Activated naive CD8-positive, alpha-beta T cell treated with anti-CD3 and anti-CD28 coated beads, Interleukin-2, amount 50 U/mL, for 24 hours (primary cell): ENCODE measurements around the gene FAM193B.
A peak's percentile ranks its signal among the peaks of the same experiment; 100 is the strongest.

Source experiments
- ATAC-seq: fragments of 150-1000 bp; cut with Tn5 transposase; one replicate; pipeline ENCODE4 v1.10.0; 2021
- DNase-seq: peaks from one replicate; pipeline ENCODE4 v3.0.0; 2021
- H3K27ac Mint-ChIP-seq: one replicate; pipeline ENCODE4 v1.8.0; 2021; ENCODE audit warnings: mild to moderate bottlenecking, mixed read lengths
- H3K27me3 Mint-ChIP-seq: one replicate; pipeline ENCODE4 v1.8.0; 2021; ENCODE audit warnings: mixed read lengths
- H3K36me3 Mint-ChIP-seq: one replicate; pipeline ENCODE4 v1.8.0; 2021; ENCODE audit warnings: low read depth, mixed read lengths
- H3K4me1 Mint-ChIP-seq: one replicate; pipeline ENCODE4 v1.8.0; 2021; ENCODE audit warnings: mixed read lengths
- H3K4me3 Mint-ChIP-seq: one replicate; pipeline ENCODE4 v1.8.0; 2021; ENCODE audit warnings: mild to moderate bottlenecking, moderate library complexity, mixed read lengths
- H3K9me3 Mint-ChIP-seq: one replicate; pipeline ENCODE4 v1.8.0; 2021; ENCODE audit warnings: mixed read lengths

The FAM193B gene

DNA sequence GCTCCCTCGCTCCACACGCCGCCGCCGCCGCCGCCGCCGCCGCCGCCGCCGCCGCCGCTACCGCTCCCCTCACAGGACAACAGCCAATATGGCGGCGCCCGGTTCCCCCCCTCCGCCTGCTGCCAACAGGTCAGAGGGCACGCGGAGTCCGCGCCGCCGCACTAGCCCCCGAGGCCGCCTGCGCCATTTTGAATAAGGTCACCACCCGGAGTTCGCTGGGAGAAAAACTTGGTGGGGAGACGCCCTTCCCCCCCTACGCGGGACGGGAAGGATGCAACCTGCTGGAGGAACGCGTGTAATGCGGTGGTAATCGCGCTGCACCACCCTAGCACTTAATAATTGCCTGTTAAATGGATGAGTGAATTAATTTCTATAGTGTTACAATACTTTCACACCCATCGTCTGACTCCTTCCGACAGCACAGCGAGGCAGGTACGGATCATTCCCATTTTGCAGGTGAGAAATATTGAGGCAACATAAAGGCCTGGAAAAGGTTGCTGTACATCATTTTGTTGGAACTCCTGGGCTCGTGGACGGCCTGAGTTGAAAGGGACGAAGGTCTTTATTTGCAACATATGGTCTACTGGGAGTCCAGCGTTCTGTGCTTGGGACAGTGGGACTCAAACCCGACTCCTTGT lies at the start of gene FAM193B:
FAM193B (minus strand) TSS at position 90 of the 638 bp plus-strand sequence. CDS start 105 bp downstream, outside the sequence.
- H3K4me3 Mint-ChIP-seq: peak within 1 kb of the TSS; percentile 82
- H3K4me1 Mint-ChIP-seq: peaks cover 31% of the 10 kb centered on the region
- ATAC-seq (peak; percentile 95), DNase-seq (peak; percentile 97)
- peak within 1 kb of the TSS; percentile 62 for H3K27ac Mint-ChIP-seq
- no peaks in the 10 kb centered on the region for H3K27me3 Mint-ChIP-seq
- no peaks in the 10 kb centered on the region for H3K9me3 Mint-ChIP-seq
- peaks cover 12% of the 10 kb centered on the region for H3K36me3 Mint-ChIP-seq

DNA sequence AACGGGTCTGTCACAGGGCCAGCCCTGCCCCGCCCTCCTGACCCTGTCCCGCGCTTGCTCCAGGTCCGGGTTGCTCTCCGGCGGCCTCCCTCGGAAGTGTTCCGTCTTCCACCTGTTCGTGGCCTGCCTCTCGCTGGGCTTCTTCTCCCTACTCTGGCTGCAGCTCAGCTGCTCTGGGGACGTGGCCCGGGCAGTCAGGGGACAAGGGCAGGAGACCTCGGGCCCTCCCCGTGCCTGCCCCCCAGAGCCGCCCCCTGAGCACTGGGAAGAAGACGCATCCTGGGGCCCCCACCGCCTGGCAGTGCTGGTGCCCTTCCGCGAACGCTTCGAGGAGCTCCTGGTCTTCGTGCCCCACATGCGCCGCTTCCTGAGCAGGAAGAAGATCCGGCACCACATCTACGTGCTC lies 49.8 kb upstream of the FAM193B start:
- H3K27me3 Mint-ChIP-seq: no peaks in the 10 kb centered on the region
- ATAC-seq (no peak), DNase-seq (no peak)
- H3K4me1 Mint-ChIP-seq: peaks cover 20% of the 10 kb centered on the region
- no peak overlapping the region for H3K27ac Mint-ChIP-seq
- H3K36me3 Mint-ChIP-seq: peaks cover 3% of the 10 kb centered on the region
- no peaks in the 10 kb centered on the region for H3K9me3 Mint-ChIP-seq
- H3K4me3 Mint-ChIP-seq: no peak overlapping the region

DNA sequence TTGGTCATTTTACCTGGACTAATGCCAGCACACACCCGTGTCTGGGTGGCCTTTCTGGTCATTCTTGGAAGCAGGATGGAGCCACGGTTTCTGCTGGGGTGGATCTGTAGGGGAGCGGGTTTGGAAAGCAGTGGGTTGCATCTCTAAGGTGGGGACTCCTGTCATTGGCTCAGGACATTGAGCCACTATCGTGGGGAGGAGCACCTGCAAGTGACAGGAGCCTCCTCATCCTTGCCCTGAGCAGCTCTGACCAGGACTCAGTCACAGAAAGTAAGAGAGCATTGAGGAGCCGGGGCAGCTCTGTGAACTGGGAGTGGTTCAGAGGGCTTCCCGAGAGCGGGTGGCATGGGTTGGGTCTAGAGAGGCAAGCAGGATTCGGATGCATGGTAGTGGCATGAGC lies 49.3 kb upstream of the FAM193B start:
- Mint-ChIP-seq H3K4me3 (no peak overlapping the region), H3K4me1 (peaks cover 25% of the 10 kb centered on the region), H3K36me3 (peaks cover 3% of the 10 kb centered on the region), H3K27ac (no peak overlapping the region), H3K27me3 (no peaks in the 10 kb centered on the region), H3K9me3 (no peaks in the 10 kb centered on the region)
- DNase-seq (no peak), ATAC-seq (no peak)

DNA sequence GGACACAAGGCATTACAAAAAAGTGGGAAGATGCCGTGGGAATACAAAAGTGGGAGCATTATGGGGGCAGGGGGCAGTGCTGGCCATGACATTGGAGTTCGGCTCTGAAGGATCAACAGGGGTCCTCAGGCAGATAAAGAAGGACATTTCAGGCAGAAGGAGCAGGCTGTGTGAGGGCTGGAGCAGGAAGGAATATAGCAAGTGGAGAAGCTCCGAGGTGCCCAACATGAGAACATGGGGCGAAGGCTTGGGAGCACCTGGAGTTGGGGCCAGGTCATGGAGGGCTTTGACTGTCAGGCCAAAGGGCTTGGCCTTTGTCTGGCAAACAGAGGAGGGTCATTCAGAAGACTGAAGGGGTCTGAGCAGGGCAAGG lies 48.1 kb upstream of the FAM193B start:
- Mint-ChIP-seq H3K36me3 (peaks cover 6% of the 10 kb centered on the region), H3K4me1 (peaks cover 32% of the 10 kb centered on the region), H3K9me3 (no peaks in the 10 kb centered on the region), H3K27ac (peak overlapping the region; percentile 15), H3K27me3 (no peaks in the 10 kb centered on the region), H3K4me3 (no peak overlapping the region)
- ATAC-seq (no peak), DNase-seq (no peak)

DNA sequence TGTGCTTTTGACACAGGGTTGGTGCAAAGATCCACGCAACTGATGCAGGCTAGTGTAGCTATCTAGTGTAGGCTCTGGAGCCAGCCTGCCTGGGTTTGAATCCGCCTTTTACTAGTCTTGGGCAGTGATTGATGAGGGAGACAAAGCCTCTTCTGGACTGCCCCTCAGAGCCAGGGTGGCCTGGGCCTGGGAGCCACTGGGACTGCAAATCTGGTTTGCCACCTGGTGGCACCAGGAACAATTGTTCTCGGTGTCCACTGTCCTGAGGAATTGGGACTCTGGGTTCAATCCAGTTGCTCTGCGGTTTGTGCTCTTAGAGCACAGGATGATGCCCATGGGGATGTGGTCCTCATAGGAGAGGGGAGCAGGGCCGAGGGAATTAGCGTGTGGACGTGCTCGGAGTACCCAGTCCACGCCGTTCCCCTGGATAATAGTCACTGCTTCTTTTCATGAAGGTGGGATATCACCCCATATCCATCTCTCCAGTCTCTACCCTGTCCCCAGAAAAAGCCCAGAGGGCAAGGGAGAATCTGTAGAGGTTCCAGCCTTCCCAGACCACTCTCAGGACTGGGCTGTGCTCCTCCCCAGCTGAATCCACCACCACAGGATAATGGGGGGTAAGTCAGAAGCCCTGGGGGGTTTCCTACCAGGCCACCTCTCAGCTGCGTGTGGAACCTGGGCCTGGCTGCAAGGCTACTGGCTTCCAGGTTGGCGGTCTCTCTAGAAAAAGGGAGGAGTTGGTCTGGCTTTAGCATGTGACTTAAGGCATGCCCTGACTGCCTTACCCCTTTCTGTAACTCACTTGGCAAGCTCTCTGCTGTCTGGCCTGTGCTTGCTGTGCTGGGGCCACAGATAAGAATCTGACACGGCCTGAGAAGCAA lies 47.5 kb upstream of the FAM193B start:
- Mint-ChIP-seq H3K36me3 (peaks cover 7% of the 10 kb centered on the region), H3K27ac (peak overlapping the region; percentile 15), H3K4me3 (peak overlapping the region; percentile 98), H3K9me3 (no peaks in the 10 kb centered on the region), H3K27me3 (no peaks in the 10 kb centered on the region), H3K4me1 (peaks cover 32% of the 10 kb centered on the region)
- DNase-seq (no peak), ATAC-seq (no peak)

DNA sequence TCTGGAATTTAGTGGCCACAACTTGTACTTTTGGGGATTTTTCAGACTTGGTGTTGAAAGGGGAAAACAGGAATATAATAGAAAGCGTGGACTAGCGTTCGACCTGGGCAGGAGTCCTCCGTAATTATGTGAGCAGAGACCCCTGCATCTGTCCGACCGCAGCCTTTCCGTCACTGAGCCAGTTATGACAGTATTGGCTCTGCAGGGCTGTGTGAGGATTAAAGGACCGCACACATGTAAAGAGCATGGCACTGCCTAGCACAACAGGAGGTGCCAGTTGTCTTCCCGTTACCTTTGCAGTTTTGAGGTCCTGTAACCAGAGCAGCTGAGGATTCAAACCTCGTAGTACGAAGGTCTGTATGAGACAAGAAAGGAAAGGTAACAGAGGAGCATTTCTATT lies 46.8 kb upstream of the FAM193B start:
- H3K27ac Mint-ChIP-seq: peak overlapping the region; percentile 95
- no peaks in the 10 kb centered on the region for H3K27me3 Mint-ChIP-seq
- DNase-seq (no peak), ATAC-seq (no peak)
- H3K4me1 Mint-ChIP-seq: peaks cover 35% of the 10 kb centered on the region
- H3K36me3 Mint-ChIP-seq: peaks cover 13% of the 10 kb centered on the region
- H3K9me3 Mint-ChIP-seq: no peaks in the 10 kb centered on the region
- H3K4me3 Mint-ChIP-seq: peak overlapping the region; percentile 98

DNA sequence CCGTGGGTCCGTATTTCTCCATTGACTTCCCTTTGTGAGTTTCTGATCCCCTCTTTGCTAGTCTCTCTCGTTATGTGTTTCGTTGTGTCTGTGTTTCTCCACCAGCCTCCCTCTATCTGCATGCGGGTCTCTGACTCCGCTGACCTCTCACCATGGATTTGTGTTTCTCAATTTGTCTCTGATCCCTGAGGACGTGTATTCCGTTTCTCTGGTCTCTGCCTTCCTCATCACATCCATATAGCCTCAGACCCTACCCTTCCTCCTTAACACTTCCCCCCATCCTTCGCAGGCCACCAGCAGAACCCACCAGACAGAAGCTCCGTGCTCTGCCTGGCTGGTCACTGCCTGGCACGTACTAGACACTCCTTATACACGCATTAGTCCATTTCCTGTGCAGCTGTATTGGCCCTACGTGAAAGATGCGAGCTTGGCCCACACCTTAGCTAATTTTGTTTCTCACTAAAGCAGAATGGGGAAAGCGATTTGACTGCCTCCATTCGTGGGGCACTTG lies 46.2 kb upstream of the FAM193B start:
- H3K9me3 Mint-ChIP-seq: no peaks in the 10 kb centered on the region
- DNase-seq (no peak), ATAC-seq (no peak)

DNA sequence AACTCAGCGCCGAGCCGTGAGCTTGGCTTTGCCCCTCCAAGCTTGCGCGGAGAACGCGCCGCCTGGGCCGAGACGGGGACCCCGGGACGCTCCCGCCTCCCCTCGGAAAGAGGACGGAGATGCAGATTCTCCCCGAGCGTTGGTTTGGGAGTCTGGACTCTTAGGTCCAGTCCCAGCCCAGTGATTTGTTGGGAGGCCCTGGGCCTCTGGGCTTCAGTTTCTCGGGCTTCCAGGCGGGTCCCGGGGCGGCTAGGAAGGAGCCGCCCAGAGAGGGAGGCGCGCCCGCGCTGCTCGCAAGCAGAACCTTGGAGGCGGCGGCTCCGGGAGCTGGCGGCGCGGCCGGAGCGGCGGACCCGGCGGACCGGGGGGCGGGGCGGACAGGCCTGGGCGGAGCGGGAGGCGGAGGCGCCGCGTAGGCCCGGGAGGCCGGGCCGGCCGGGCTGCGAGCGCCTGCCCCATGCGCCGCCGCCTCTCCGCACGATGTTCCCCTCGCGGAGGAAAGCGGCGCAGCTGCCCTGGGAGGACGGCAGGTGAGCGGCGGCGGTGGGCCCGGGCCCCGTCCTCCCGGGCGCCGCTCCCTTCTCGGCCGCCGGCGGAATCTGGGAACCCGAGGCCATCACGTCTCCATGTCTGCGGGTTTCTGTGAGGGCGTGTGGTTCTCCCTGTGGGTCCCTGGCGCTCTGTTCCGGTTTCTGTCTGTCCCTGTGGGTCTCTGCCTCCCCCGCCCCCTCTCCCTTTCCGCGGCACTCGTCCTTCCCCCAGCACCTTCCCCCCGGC lies 45.6 kb upstream of the FAM193B start, which contains the start of gene B4GALT7:
B4GALT7 (plus strand) TSS at position 402 of the 777 bp plus-strand sequence; CDS start at position 481, 79 bp downstream.
- Mint-ChIP-seq H3K27ac (peak within 1 kb of the TSS; percentile 95), H3K9me3 (no peaks in the 10 kb centered on the region), H3K4me1 (peaks cover 35% of the 10 kb centered on the region), H3K36me3 (peaks cover 20% of the 10 kb centered on the region), H3K27me3 (no peaks in the 10 kb centered on the region), H3K4me3 (peak within 1 kb of the TSS; percentile 98)
- ATAC-seq: peak; percentile 87
- DNase-seq: peak; percentile 92

More for the DNA sequence above, 46.2 kb upstream of the FAM193B start:
- Mint-ChIP-seq H3K27ac (peak overlapping the region; percentile 95), H3K27me3 (no peaks in the 10 kb centered on the region), H3K36me3 (peaks cover 18% of the 10 kb centered on the region), H3K4me3 (peak overlapping the region; percentile 98), H3K4me1 (peaks cover 35% of the 10 kb centered on the region)

DNA sequence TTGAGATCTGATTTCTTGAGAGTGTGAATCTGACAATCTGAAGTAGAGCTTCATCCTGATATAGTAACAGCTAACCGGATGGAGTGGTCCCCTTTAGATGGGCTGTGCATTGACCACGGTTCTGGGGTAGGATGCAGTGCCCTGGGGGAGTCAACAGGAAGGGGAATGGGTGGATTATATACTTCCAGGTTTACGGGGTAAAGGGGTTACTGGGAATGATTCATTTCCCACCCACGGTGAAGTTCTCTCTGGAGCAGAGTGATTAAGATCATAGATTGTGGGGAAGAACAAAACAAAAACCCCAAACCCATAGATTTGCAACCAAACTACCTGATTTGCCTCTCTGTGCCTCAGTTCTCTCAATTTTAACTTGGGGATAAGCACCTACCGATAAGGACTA lies 44.1 kb upstream of the FAM193B start:
- peaks cover 32% of the 10 kb centered on the region for H3K36me3 Mint-ChIP-seq
- H3K4me3 Mint-ChIP-seq: peak overlapping the region; percentile 98
- no peaks in the 10 kb centered on the region for H3K9me3 Mint-ChIP-seq
- DNase-seq: no peak
- H3K4me1 Mint-ChIP-seq: peaks cover 39% of the 10 kb centered on the region
- no peaks in the 10 kb centered on the region for H3K27me3 Mint-ChIP-seq
- no peak overlapping the region for H3K27ac Mint-ChIP-seq
- no peak for ATAC-seq

DNA sequence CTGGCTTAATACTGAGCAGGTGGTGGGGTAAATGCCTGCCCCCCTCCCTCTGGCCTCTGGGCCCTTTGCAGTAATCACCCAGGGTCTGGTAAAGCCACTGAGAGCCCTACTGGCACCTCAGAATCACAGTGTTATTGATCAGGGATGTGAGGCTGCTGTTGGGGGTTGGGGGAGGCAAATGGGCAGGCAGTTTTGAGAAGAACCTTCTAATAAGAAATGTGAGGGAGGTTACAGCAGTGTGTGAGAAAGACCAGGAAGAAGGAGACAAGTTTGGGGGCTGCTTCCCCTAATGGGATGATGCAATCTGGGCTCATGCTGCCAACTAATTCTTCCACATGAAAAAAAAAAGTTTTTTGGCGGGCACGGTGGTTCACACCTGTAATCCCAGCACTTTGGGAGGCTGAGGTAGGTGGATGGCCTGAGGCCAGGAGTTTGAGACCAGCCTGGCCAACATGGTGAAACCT lies 42.4 kb upstream of the FAM193B start:
- H3K9me3 Mint-ChIP-seq: no peaks in the 10 kb centered on the region
- peaks cover 40% of the 10 kb centered on the region for H3K36me3 Mint-ChIP-seq
- H3K27me3 Mint-ChIP-seq: no peaks in the 10 kb centered on the region
- ATAC-seq (no peak), DNase-seq (no peak)
- H3K27ac Mint-ChIP-seq: no peak overlapping the region
- H3K4me1 Mint-ChIP-seq: peaks cover 45% of the 10 kb centered on the region
- H3K4me3 Mint-ChIP-seq: no peak overlapping the region

DNA sequence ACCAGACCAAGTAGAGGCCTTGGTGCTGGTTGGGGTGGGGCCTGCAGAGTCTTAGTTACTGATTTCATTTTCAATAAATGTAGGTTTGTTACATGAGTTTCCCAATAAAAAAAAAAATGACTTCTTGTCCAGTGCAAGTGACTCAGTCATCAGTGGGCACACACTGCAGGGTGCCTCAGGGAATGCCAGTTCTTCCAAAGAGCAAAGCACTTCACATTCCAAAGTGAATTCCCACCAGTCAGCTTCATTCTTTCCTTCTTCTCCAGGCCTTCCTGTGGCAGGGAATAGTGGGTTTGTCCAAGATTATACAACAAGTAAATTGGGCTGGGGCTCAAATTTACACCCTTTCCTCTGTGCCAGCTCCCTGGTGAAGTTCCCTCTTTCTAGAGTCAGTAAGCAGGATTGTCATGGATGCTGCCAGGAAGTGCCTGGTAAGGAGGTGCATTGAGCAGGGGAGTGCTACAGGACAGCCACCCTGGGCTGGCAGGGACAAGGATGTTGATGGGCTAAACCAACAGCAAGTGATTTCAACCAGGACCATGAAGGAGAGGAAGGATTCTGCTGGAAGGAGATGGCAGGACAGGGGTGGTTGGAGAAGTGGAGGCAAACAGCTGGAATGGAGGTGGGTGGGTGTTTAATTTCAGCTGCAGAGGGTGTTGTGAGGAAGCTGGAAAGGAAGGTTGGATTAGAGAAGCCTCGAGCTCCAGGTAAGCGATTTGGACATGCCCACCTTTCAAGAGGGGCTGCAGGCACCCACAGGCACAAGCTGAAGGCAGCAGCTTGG lies 41.8 kb upstream of the FAM193B start:
- Mint-ChIP-seq H3K4me3 (no peak overlapping the region), H3K27ac (no peak overlapping the region), H3K9me3 (no peaks in the 10 kb centered on the region), H3K4me1 (peaks cover 47% of the 10 kb centered on the region), H3K36me3 (peaks cover 40% of the 10 kb centered on the region), H3K27me3 (peaks cover 3% of the 10 kb centered on the region)
- no peak for DNase-seq
- ATAC-seq: no peak

DNA sequence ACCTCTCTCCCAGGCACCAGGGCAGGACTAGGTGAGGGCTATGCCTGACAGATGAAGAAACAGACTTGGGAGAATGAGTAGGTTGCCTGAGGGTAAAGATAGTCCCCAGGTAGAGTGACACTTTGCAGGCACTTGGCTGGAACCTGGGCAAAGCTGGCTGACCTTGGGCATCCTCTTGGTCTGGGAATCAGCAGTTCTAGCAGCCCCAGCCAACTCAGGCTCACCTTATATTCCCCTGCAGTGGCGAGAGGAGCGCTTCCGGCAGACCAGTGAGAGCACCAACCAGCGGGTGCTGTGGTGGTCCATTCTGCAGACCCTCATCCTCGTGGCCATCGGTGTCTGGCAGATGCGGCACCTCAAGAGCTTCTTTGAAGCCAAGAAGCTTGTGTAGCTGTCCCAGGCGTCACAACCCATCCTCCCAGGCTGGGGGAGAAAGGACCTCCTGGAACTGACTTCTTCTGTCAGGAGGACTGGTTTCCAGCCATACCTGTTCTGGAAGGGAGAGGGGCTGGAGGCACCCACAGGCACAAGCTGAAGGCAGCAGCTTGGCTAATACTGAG lies 40.7 kb upstream of the FAM193B start:
- ATAC-seq (no peak), DNase-seq (no peak)
- Mint-ChIP-seq H3K4me1 (peaks cover 38% of the 10 kb centered on the region), H3K36me3 (peaks cover 37% of the 10 kb centered on the region), H3K27ac (no peak overlapping the region), H3K9me3 (no peaks in the 10 kb centered on the region), H3K27me3 (peaks cover 11% of the 10 kb centered on the region), H3K4me3 (no peak overlapping the region)

DNA sequence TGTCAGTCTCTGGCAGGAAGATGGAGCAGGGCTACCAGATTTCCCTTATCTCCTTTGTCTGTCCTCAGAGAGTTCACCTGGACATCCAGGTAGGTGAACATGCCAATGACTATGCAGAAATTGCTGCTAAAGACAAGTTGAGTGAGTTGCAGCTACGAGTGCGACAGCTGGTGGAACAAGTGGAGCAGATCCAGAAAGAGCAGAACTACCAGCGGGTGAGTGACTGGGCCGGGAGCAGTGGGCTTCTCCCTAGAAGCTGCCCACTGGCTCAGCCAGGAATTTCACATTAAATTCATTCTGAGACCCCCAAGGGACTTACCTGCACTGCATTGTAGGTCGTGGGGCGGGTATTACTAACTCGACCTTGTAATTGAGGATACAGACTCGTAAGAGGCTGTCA lies 39.7 kb upstream of the FAM193B start:
- H3K36me3 Mint-ChIP-seq: peaks cover 37% of the 10 kb centered on the region
- peaks cover 34% of the 10 kb centered on the region for H3K4me1 Mint-ChIP-seq
- ATAC-seq (no peak), DNase-seq (no peak)
- H3K27ac Mint-ChIP-seq: no peak overlapping the region
- no peaks in the 10 kb centered on the region for H3K9me3 Mint-ChIP-seq
- H3K4me3 Mint-ChIP-seq: no peak overlapping the region
- H3K27me3 Mint-ChIP-seq: peaks cover 15% of the 10 kb centered on the region
